ENCODE measurements around the gene TEPSIN.

DNA sequence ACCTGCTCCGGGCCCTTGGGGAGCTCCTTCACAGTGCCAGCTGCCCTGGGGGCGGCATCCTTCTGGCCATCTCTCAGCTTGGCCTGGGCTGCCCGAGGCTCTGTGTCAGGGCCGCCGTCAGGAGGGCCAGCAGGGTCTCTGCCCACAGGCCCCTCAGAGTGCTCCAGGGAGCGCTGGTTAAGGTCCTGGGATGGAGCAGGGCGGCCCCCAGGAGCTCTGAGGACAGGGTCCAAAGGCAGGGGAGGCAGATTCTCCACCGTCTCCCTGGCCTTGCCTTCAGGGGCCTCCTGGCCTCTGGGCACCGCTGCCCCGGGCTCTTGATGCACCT lies 7.5 kb upstream of the TEPSIN start:
- TF ChIP-seq, protein P1, sequence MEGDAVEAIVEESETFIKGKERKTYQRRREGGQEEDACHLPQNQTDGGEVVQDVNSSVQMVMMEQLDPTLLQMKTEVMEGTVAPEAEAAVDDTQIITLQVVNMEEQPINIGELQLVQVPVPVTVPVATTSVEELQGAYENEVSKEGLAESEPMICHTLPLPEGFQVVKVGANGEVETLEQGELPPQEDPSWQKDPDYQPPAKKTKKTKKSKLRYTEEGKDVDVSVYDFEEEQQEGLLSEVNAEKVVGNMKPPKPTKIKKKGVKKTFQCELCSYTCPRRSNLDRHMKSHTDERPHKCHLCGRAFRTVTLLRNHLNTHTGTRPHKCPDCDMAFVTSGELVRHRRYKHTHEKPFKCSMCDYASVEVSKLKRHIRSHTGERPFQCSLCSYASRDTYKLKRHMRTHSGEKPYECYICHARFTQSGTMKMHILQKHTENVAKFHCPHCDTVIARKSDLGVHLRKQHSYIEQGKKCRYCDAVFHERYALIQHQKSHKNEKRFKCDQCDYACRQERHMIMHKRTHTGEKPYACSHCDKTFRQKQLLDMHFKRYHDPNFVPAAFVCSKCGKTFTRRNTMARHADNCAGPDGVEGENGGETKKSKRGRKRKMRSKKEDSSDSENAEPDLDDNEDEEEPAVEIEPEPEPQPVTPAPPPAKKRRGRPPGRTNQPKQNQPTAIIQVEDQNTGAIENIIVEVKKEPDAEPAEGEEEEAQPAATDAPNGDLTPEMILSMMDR (optimal IDR thresholded peaks at IDR 0.05 in 1 of 3, IDR thresholded peaks at IDR 0.05 in 1 of 3, conservative IDR thresholded peaks at IDR 0.05 in 1 of 3; ENCODE audit: extremely low read depth in 1 of 3, insufficient read depth in 2 of 3, low read length in 3 of 3): no peak
- TF ChIP-seq EZH2 (IDR thresholded peaks at IDR 0.05; ENCODE audit: low read length): no peak
